Adipose tissue (tissue), 3 donors: ENCODE results near the gene RNF152. TPM values are rescaled to one million over a fixed set of nuclear protein-coding genes. Genes with fewer than 3 reads are reported as not detected.
"Not testable (repeated sequence)": the region's sequence is repeated elsewhere in the genome, so short reads cannot be mapped to it uniquely, and the experiment has no call there.

ENCODE experiments used
- H3K27ac ChIP-seq: one replicate; pipeline ENCODE4 v1.5.1; 2013; ENCODE audit warnings: low read depth, low read length
- WGBS, 3 donors: extraction: QIAGEN DNeasy Blood & Tissue Kit; methylation state at CpG; one replicate each; pipeline ENCODE4 v1.1.7; 2013; 5-methylcytosine and 5-hydroxymethylcytosine counted together
- polyA plus RNA-seq, 3 donors: library from polyadenylated mRNA; stranded (reverse); fragments of 200-250 nt; gene quantifications; one replicate each; pipeline ENCODE4 v1.2.3, GENCODE V29; 2013
- donor health status: healthy with polysubstance abuse.
- donor health status: Bipolar disorder and iron deficiency.
- donor health status: healthy.

Gene RNF152
- polyA plus RNA-seq, 3 donors = 0.72 to 5.6 (median 4.2) TPM

GRCh38 chr18:61832858-61833257 lies 59.9 kb downstream of the RNF152 start:
- WGBS, 3 donors = 45 to 68% (median 60%) methylated on average over 2 of the region's 2 CpGs
- H3K27ac ChIP-seq = no peak overlapping the region

GRCh38 chr18:61831071-61831470 lies 61.7 kb downstream of the RNF152 start:
- H3K27ac ChIP-seq = no peak overlapping the region
- WGBS, 3 donors = 55 to 80% (median 57%) methylated on average over 6 of the region's 6 CpGs

- no peak overlapping the region for H3K27ac ChIP-seq
- 84 to 90% (median 87%) methylated on average over 7 of the region's 7 CpGs for WGBS, 3 donors
Measured at GRCh38 chr18:61829108-61829507, 63.7 kb downstream of the RNF152 start.

GRCh38 chr18:61827591-61827990 lies 65.2 kb downstream of the RNF152 start:
- WGBS, 3 donors = 75 to 89% (median 76%) methylated on average over 3 of the region's 3 CpGs
- no peak overlapping the region for H3K27ac ChIP-seq

GRCh38 chr18:61825386-61825785 lies 67.4 kb downstream of the RNF152 start:
- no peak overlapping the region for H3K27ac ChIP-seq

GRCh38 chr18:61824733-61825363 lies 68.0 kb downstream of the RNF152 start:
- WGBS, 3 donors = 65 to 90% (median 88%) methylated on average over 3 of the region's 3 CpGs
- no peak overlapping the region for H3K27ac ChIP-seq

GRCh38 chr18:61823595-61823994 lies 69.2 kb downstream of the RNF152 start:
- WGBS, 3 donors = 85 to 97% (median 97%) methylated on average over 3 of the region's 3 CpGs
- no peak overlapping the region for H3K27ac ChIP-seq

GRCh38 chr18:61822879-61823278 lies 69.9 kb downstream of the RNF152 start:
- 92 to 96% (median 95%) methylated on average over 4 of the region's 4 CpGs for WGBS, 3 donors
- no peak overlapping the region for H3K27ac ChIP-seq

GRCh38 chr18:61821748-61822147 lies 71.1 kb downstream of the RNF152 start:
- H3K27ac ChIP-seq = no peak overlapping the region
- WGBS, 3 donors = 84 to 88% (median 88%) methylated on average over 4 of the region's 4 CpGs

- 91 to 94% (median 93%) methylated on average over 1 of the region's 1 CpG for WGBS, 3 donors
- no peak overlapping the region for H3K27ac ChIP-seq
Measured at GRCh38 chr18:61820882-61821281, 71.9 kb downstream of the RNF152 start.

- WGBS, 3 donors = 90 to 93% (median 93%) methylated on average over 5 of the region's 5 CpGs
- H3K27ac ChIP-seq = no peak overlapping the region
Measured at GRCh38 chr18:61817086-61817485, 75.7 kb downstream of the RNF152 start.

- WGBS, 3 donors = 94 to 97% (median 96%) methylated on average over 29 of the region's 29 CpGs
- H3K27ac ChIP-seq = no peak overlapping the region
Measured at GRCh38 chr18:61815885-61816470, 76.8 kb downstream of the RNF152 start.

GRCh38 chr18:61808286-61808685 lies 84.5 kb downstream of the RNF152 start:
- WGBS, 3 donors = 92 to 93% (median 92%) methylated on average over 3 of the region's 3 CpGs
- no peak overlapping the region for H3K27ac ChIP-seq

GRCh38 chr18:61803393-61803792 lies 89.4 kb downstream of the RNF152 start:
- no peak overlapping the region for H3K27ac ChIP-seq
- 61 to 79% (median 77%) methylated on average over 2 of the region's 2 CpGs for WGBS, 3 donors

GRCh38 chr18:61797696-61798590 lies 94.9 kb downstream of the RNF152 start:
- 89 to 93% (median 90%) methylated on average over 6 of the region's 6 CpGs for WGBS, 3 donors
- H3K27ac ChIP-seq = no peak overlapping the region

GRCh38 chr18:61791031-61791430 lies 101.8 kb downstream of the RNF152 start:
- 49 to 82% (median 80%) methylated on average over 3 of the region's 3 CpGs for WGBS, 3 donors
- H3K27ac ChIP-seq = no peak overlapping the region

- WGBS, 3 donors = 68 to 87% (median 84%) methylated on average over 1 of the region's 1 CpG
- not testable (repeated sequence) for H3K27ac ChIP-seq
Measured at GRCh38 chr18:61787011-61787670, 105.7 kb downstream of the RNF152 start.

- no peak overlapping the region for H3K27ac ChIP-seq
- WGBS, 3 donors = 32 to 61% (median 59%) methylated on average over 3 of the region's 3 CpGs
Measured at GRCh38 chr18:61785588-61785987, 107.2 kb downstream of the RNF152 start.

GRCh38 chr18:61784834-61785233 lies 108.0 kb downstream of the RNF152 start:
- no peak overlapping the region for H3K27ac ChIP-seq
- 42 to 48% (median 47%) methylated on average over 2 of the region's 2 CpGs for whole genome bisulfite sequencing, 3 donors
